Caki2 (cell line): ENCODE results near the gene FKBP1B. TPM values are rescaled to one million over a fixed set of nuclear protein-coding genes. Genes with fewer than 3 reads are reported as not detected.
"Not testable (repeated sequence)": the region's sequence is repeated elsewhere in the genome, so short reads cannot be mapped to it uniquely, and the experiment has no call there.

Experiments used
- DNase-seq: peaks from one replicate; pipeline ENCODE4 v3.0.0-alpha.2; 2015; ENCODE audit warnings: low read depth
- in situ Hi-C: cut with HindIII; loops from 2 replicates; pipeline ENCODE4 v1.10.0; 2016; ENCODE audit warnings: low sequenced_read_pairs, low pct_unique_long_range_greater_than_20kb, mixed read lengths
- total RNA-seq: library from RNA; depleted of rRNA; stranded (reverse); fragments of >200 nt; shearing (Covaris generic); gene quantifications from 2 replicates; pipeline ENCODE4 v1.2.3, GENCODE V29; 2014; ENCODE audit warnings: low replicate concordance; rRNA removed

Gene FKBP1B
- 8.2 and 12.5 TPM in 2 replicates for total RNA-seq

- in situ Hi-C loops = no loop called here
- DNase-seq = peak; percentile 49
These were observed at the start of gene FKBP1B for GRCh38 chr2:24049485-24050021. Gene FKBP1B (plus strand): TSS chr2:24049741. CDS start chr2:24049850, 109 bp downstream.

GRCh38 chr2:24007693-24008092 is 41.8 kb upstream of the FKBP1B start:
- in situ Hi-C loops = no loop called here
- no peak for DNase-seq

- in situ Hi-C loops = no loop called here
- peak; percentile 58 for DNase-seq
These were observed 40.7 kb upstream of the FKBP1B start for GRCh38 chr2:24008672-24009366.

- in situ Hi-C loops = no loop called here
- no peak for DNase-seq
These were observed 40.2 kb upstream of the FKBP1B start for GRCh38 chr2:24009367-24009679.

- DNase-seq = no peak
- in situ Hi-C loops = no loop called here
These were observed 39.7 kb upstream of the FKBP1B start, which contains the start of gene MFSD2B for GRCh38 chr2:24009680-24010476. Gene MFSD2B (plus strand): TSS chr2:24010085. CDS start chr2:24010097, 12 bp downstream.

GRCh38 chr2:24010477-24011249 is 38.9 kb upstream of the FKBP1B start:
- DNase-seq = no peak
- in situ Hi-C loops = no loop called here

- no peak for DNase-seq
- in situ Hi-C loops = no loop called here
These were observed 38.1 kb upstream of the FKBP1B start for GRCh38 chr2:24011250-24012104.

- no peak for DNase-seq
- in situ Hi-C loops = no loop called here
These were observed 36.9 kb upstream of the FKBP1B start for GRCh38 chr2:24012521-24013188.

- DNase-seq = peak; percentile 62
- in situ Hi-C loops = not testable (repeated sequence)
These were observed 34.6 kb upstream of the FKBP1B start for GRCh38 chr2:24014902-24015301.

- DNase-seq = peak; percentile 94
- in situ Hi-C loops = no loop called here
These were observed 33.8 kb upstream of the FKBP1B start for GRCh38 chr2:24015562-24016375.

GRCh38 chr2:24016376-24016761 is 33.2 kb upstream of the FKBP1B start:
- no peak for DNase-seq
- in situ Hi-C loops = no loop called here

GRCh38 chr2:24016853-24017703 is 32.5 kb upstream of the FKBP1B start:
- in situ Hi-C loops = no loop called here
- no peak for DNase-seq

GRCh38 chr2:24017711-24018110 is 31.8 kb upstream of the FKBP1B start:
- DNase-seq = no peak
- in situ Hi-C loops = no loop called here

GRCh38 chr2:24018241-24018640 is 31.3 kb upstream of the FKBP1B start:
- DNase-seq = no peak
- in situ Hi-C loops = no loop called here

- DNase-seq = no peak
- in situ Hi-C loops = no loop called here
These were observed 29.8 kb upstream of the FKBP1B start for GRCh38 chr2:24019729-24020128.

GRCh38 chr2:24020244-24020643 is 29.3 kb upstream of the FKBP1B start:
- in situ Hi-C loops = no loop called here
- DNase-seq = no peak
